ENCODE results near the gene SPDYC.

Gene SPDYC

GRCh38 chr11:65187971-65188461 is 18.0 kb downstream of the SPDYC start:
- WGBS, 2 experiments (ENCODE audit: insufficient coverage in 2 of 2) = 96 to 99% methylated on average over 18 of the region's 20 CpGs
- Histone ChIP-seq H3K27ac (ENCODE audit: low read depth, low read length, severe bottlenecking) (no peak overlapping the region), H3K4me3 (ENCODE audit: extremely low read depth, insufficient read depth, low read length, poor library complexity, severe bottlenecking) (no peak overlapping the region), H3K9me3 (ENCODE audit: control insufficient read depth, low read length) (no peaks in the 10 kb centered on the region), H3K36me3 (ENCODE audit: control insufficient read depth, insufficient read depth, low read length) (peaks cover 92% of the 10 kb centered on the region), H3K4me1 (ENCODE audit: control insufficient read depth, insufficient read depth, low read length, poor library complexity, severe bottlenecking) (peaks cover 5% of the 10 kb centered on the region)

DNA sequence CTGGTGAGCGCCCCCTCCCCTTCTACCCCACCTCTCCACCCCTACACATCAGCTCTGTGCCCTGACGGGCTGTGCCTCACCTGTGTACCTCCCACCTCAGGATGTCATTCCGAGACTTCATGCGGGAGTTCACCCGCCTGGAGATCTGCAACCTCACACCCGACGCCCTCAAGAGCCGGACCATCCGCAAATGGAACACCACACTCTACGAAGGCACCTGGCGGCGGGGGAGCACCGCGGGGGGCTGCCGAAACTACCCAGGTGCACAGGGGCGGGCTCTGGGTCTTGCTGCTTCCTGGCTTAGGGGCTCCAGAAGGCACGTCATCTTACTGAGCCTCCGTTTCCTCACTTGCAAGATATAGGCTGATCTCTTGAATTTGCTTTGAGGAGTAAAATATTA is 18.5 kb downstream of the SPDYC start:
- H3K4me1 ChIP-seq (ENCODE audit: control insufficient read depth, insufficient read depth, low read length, poor library complexity, severe bottlenecking) = peaks cover under 1% of the 10 kb centered on the region
- WGBS, 2 experiments (ENCODE audit: insufficient coverage in 2 of 2) = 96 to 98% methylated on average over 15 to 18 of the region's 18 CpGs
- no peaks in the 10 kb centered on the region for H3K9me3 ChIP-seq (ENCODE audit: control insufficient read depth, low read length)
- no peak overlapping the region for H3K4me3 ChIP-seq (ENCODE audit: extremely low read depth, insufficient read depth, low read length, poor library complexity, severe bottlenecking)
- H3K27ac ChIP-seq (ENCODE audit: low read depth, low read length, severe bottlenecking) = no peak overlapping the region
- H3K36me3 ChIP-seq (ENCODE audit: control insufficient read depth, insufficient read depth, low read length) = peaks cover 93% of the 10 kb centered on the region

- Histone ChIP-seq H3K36me3 (ENCODE audit: control insufficient read depth, insufficient read depth, low read length) (peaks cover 93% of the 10 kb centered on the region), H3K9me3 (ENCODE audit: control insufficient read depth, low read length) (no peaks in the 10 kb centered on the region), H3K4me3 (ENCODE audit: extremely low read depth, insufficient read depth, low read length, poor library complexity, severe bottlenecking) (no peak overlapping the region), H3K27ac (ENCODE audit: low read depth, low read length, severe bottlenecking) (no peak overlapping the region), H3K4me1 (ENCODE audit: control insufficient read depth, insufficient read depth, low read length, poor library complexity, severe bottlenecking) (no peaks in the 10 kb centered on the region)
- 85 to 88% methylated on average over 10 of the region's 10 CpGs for WGBS, 2 experiments (ENCODE audit: insufficient coverage in 2 of 2)
These were observed 19.2 kb downstream of the SPDYC start for GRCh38 chr11:65189191-65189590.

GRCh38 chr11:65194564-65194963 is 24.5 kb downstream of the SPDYC start:
- no peak overlapping the region for H3K27ac ChIP-seq (ENCODE audit: low read depth, low read length, severe bottlenecking)
- WGBS, 2 experiments (ENCODE audit: insufficient coverage in 2 of 2) = 83 to 94% methylated on average over 1 to 2 of the region's 2 CpGs
- H3K4me3 ChIP-seq (ENCODE audit: extremely low read depth, insufficient read depth, low read length, poor library complexity, severe bottlenecking) = no peak overlapping the region
- peaks cover 2% of the 10 kb centered on the region for H3K4me1 ChIP-seq (ENCODE audit: control insufficient read depth, insufficient read depth, low read length, poor library complexity, severe bottlenecking)
- H3K9me3 ChIP-seq (ENCODE audit: control insufficient read depth, low read length) = no peaks in the 10 kb centered on the region
- H3K36me3 ChIP-seq (ENCODE audit: control insufficient read depth, insufficient read depth, low read length) = peaks cover 79% of the 10 kb centered on the region

DNA sequence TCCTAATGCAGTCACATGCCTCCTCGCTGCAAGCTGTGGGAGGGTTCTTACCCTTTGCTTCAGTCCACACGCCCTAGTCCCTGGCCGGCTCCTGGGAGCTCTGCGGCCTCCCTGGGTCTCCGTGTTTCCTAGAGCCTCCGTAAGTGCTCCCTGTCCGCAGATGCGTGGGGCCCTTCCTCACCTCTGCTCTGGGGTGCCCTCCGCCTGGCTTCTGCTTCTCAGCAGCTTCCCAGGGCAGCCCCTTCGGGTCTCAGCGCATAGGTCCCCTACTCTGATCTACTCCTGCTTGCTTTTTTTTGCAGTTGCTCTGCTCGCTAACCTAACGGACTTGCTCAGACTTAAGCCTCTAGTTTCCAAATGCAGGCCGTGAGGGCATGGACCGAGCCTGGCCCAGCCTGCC is 34.1 kb downstream of the SPDYC start:
- peaks cover 65% of the 10 kb centered on the region for H3K36me3 ChIP-seq (ENCODE audit: control insufficient read depth, insufficient read depth, low read length)
- 94% methylated on average over 15 of the region's 15 CpGs for WGBS, 2 experiments (ENCODE audit: insufficient coverage in 2 of 2)
- no peak overlapping the region for H3K27ac ChIP-seq (ENCODE audit: low read depth, low read length, severe bottlenecking)
- H3K4me3 ChIP-seq (ENCODE audit: extremely low read depth, insufficient read depth, low read length, poor library complexity, severe bottlenecking) = no peak overlapping the region
- H3K9me3 ChIP-seq (ENCODE audit: control insufficient read depth, low read length) = no peaks in the 10 kb centered on the region
- H3K4me1 ChIP-seq (ENCODE audit: control insufficient read depth, insufficient read depth, low read length, poor library complexity, severe bottlenecking) = peaks cover 7% of the 10 kb centered on the region

GRCh38 chr11:65204646-65205601 is 34.9 kb downstream of the SPDYC start:
- Histone ChIP-seq H3K4me1 (ENCODE audit: control insufficient read depth, insufficient read depth, low read length, poor library complexity, severe bottlenecking) (peaks cover 4% of the 10 kb centered on the region), H3K27ac (ENCODE audit: low read depth, low read length, severe bottlenecking) (no peak overlapping the region), H3K36me3 (ENCODE audit: control insufficient read depth, insufficient read depth, low read length) (peaks cover 65% of the 10 kb centered on the region), H3K4me3 (ENCODE audit: extremely low read depth, insufficient read depth, low read length, poor library complexity, severe bottlenecking) (no peak overlapping the region), H3K9me3 (ENCODE audit: control insufficient read depth, low read length) (no peaks in the 10 kb centered on the region)
- WGBS, 2 experiments (ENCODE audit: insufficient coverage in 2 of 2) = 40 to 44% methylated on average over 33 of the region's 38 CpGs

DNA sequence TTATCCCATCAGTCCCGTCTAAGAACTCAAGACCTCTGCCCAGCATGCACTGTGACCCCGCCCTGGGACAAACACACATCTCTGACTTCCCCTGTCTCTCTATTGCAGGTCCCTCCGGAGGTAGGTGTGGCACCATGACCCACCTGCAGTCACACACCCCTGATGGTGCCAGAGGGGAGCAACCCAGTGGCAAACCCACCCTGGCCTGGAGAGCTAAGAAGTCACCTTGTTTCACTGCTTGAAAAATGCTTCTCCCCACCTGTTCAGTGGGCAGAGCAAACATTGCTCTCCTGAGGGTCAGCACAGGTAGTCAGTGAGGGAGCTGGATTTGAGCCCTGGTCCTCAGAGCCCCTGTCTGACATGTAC is 35.6 kb downstream of the SPDYC start:
- 90 to 100% methylated on average over 3 of the region's 3 CpGs for WGBS, 2 experiments (ENCODE audit: insufficient coverage in 2 of 2)
- Histone ChIP-seq H3K36me3 (ENCODE audit: control insufficient read depth, insufficient read depth, low read length) (peaks cover 68% of the 10 kb centered on the region), H3K4me3 (ENCODE audit: extremely low read depth, insufficient read depth, low read length, poor library complexity, severe bottlenecking) (no peak overlapping the region), H3K27ac (ENCODE audit: low read depth, low read length, severe bottlenecking) (no peak overlapping the region), H3K4me1 (ENCODE audit: control insufficient read depth, insufficient read depth, low read length, poor library complexity, severe bottlenecking) (peaks cover 4% of the 10 kb centered on the region), H3K9me3 (ENCODE audit: control insufficient read depth, low read length) (no peaks in the 10 kb centered on the region)

GRCh38 chr11:65206441-65206841 is 36.4 kb downstream of the SPDYC start:
- WGBS, 2 experiments (ENCODE audit: insufficient coverage in 2 of 2) = 98 to 99% methylated on average over 8 to 15 of the region's 17 CpGs
- Histone ChIP-seq H3K4me1 (ENCODE audit: control insufficient read depth, insufficient read depth, low read length, poor library complexity, severe bottlenecking) (peaks cover 4% of the 10 kb centered on the region), H3K36me3 (ENCODE audit: control insufficient read depth, insufficient read depth, low read length) (peaks cover 72% of the 10 kb centered on the region), H3K9me3 (ENCODE audit: control insufficient read depth, low read length) (no peaks in the 10 kb centered on the region), H3K4me3 (ENCODE audit: extremely low read depth, insufficient read depth, low read length, poor library complexity, severe bottlenecking) (no peak overlapping the region), H3K27ac (ENCODE audit: low read depth, low read length, severe bottlenecking) (no peak overlapping the region)

DNA sequence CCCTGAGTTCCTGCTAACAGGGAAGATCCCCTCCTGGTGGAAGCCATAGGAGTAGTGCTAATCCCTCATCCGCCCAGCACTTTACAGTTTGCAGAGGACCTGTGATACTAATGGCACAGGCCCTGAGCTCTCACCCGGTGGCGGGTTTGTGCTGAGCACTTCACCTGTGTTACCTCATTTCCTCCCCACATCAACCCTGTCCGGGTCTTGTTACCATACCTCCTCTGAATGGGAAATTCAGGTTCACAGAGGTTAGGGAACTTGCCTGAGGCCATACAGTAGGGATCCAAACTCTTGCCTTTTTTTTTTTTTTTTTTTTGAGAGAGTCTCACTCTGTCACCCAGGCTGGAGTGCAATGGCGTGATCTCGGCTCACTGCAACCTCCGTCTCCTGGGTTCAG is 36.9 kb downstream of the SPDYC start:
- WGBS, 2 experiments (ENCODE audit: insufficient coverage in 2 of 2) = 83% methylated on average over 1 of the region's 7 CpGs
- Histone ChIP-seq H3K36me3 (ENCODE audit: control insufficient read depth, insufficient read depth, low read length) (peaks cover 73% of the 10 kb centered on the region), H3K4me3 (ENCODE audit: extremely low read depth, insufficient read depth, low read length, poor library complexity, severe bottlenecking) (no peak overlapping the region), H3K9me3 (ENCODE audit: control insufficient read depth, low read length) (no peaks in the 10 kb centered on the region), H3K4me1 (ENCODE audit: control insufficient read depth, insufficient read depth, low read length, poor library complexity, severe bottlenecking) (peaks cover 4% of the 10 kb centered on the region), H3K27ac (ENCODE audit: low read depth, low read length, severe bottlenecking) (no peak overlapping the region)

DNA sequence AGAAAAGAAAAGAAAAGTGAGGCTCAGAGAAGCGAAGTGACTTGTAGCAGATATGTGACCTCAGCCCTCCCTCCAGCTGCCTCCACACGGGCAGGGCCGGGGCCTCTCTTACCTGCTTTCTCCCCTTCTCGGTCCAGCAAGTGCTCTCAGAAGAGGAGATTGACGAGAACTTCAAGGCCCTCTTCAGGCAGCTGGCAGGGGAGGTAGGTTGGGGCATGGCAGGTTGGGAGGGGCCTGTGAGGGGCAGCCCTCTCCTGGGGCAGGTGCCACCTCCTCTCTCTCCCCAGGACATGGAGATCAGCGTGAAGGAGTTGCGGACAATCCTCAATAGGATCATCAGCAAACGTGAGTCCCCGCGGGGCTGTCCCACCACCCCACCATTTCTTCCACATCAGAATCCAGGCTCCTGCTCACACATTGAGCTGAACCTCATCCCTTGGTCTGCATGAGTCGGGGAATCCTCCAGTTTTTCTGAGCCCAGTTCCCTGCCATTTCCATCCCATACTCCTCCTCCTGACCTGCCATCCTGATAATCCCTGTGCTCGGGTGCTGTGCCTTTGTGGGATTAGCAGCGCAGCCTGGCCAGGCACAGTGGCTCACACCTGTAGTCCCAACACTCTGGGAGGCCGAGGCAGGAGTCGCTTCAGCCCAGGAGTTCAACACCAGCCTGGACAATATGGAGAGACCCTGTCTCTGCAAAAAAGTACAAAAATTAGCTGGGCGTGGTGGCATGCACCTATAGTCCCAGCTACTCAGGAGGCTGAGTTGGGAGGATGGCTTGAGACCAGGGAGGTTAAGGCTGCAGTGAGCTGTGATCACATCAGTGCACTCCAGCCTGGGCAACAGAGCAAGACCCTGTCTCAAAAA is 38.1 kb downstream of the SPDYC start:
- WGBS, 2 experiments (ENCODE audit: insufficient coverage in 2 of 2) = 91 to 94% methylated on average over 6 to 13 of the region's 16 CpGs
- Histone ChIP-seq H3K4me1 (ENCODE audit: control insufficient read depth, insufficient read depth, low read length, poor library complexity, severe bottlenecking) (peaks cover 11% of the 10 kb centered on the region), H3K9me3 (ENCODE audit: control insufficient read depth, low read length) (no peaks in the 10 kb centered on the region), H3K4me3 (ENCODE audit: extremely low read depth, insufficient read depth, low read length, poor library complexity, severe bottlenecking) (no peak overlapping the region), H3K27ac (ENCODE audit: low read depth, low read length, severe bottlenecking) (no peak overlapping the region), H3K36me3 (ENCODE audit: control insufficient read depth, insufficient read depth, low read length) (peaks cover 74% of the 10 kb centered on the region)

All from mesodermal cell (in vitro differentiated cells).